ENCODE data around the gene FBXO34.
A peak's percentile ranks its signal among the peaks of the same experiment; 100 is the strongest.

Gene FBXO34, protein sequence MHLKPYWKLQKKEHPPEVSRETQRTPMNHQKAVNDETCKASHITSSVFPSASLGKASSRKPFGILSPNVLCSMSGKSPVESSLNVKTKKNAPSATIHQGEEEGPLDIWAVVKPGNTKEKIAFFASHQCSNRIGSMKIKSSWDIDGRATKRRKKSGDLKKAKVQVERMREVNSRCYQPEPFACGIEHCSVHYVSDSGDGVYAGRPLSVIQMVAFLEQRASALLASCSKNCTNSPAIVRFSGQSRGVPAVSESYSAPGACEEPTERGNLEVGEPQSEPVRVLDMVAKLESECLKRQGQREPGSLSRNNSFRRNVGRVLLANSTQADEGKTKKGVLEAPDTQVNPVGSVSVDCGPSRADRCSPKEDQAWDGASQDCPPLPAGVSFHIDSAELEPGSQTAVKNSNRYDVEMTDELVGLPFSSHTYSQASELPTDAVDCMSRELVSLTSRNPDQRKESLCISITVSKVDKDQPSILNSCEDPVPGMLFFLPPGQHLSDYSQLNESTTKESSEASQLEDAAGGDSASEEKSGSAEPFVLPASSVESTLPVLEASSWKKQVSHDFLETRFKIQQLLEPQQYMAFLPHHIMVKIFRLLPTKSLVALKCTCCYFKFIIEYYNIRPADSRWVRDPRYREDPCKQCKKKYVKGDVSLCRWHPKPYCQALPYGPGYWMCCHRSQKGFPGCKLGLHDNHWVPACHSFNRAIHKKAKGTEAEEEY

DNA sequence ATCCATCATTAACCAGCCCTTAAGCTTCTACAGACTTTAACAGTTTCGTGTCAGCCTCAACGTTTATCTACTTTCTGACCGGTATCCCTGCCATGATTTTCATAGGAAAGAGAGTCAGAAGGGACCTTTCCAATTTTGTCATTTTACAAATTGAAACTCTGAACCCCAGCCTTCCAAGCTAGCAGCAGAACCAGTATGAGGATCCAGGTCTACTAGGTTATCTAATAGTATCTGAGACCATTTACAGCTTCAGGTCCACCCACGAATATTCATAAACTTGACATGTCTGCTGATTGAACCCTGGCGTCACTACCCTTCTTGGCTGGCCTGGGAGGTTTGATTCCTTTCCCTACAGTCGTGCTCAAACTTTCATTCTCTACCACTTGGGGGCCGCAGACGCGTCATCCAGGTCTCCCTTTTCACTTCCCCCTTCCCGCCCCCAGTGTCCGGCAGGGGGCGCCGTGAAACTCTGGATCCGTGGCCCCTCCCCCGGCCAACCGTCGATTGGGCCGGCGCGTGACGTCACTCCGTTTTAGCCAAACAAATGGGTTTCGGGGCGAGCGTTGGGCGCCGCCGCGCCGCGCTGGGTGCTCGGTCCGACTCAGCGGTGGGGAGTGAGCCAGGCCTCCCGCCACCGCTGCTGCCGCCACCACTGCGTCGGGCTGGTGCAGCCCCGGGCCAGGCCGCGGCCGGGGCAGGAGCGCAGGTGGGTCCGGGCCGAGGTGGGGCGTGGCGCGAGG, at the start of gene FBXO34:
Gene FBXO34 (plus strand): TSS at position 590 of the 740 bp plus-strand sequence. CDS start 78,970 bp downstream, outside the sequence.
- DNase-seq (ENCODE audit: low read depth, low spot score), result peak; percentile 98

DNA sequence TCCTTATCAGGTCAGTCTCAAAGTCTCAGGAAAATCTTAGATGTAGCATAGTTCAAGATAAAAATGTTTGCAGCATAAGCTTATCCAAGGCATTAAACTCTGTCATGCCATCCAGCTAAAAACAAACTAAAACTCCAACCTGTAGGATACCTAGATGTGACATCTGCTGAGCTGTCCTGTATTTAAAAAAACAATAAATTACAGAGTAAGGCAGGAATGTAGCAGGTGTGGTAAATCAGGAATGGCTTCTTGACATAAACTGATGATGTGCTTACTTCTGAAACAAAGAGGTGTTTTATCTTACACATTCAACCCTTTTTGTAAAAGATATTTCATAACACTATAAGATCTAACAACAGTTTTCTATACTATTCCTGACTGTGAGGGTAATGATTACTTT, 49.3 kb upstream of the FBXO34 start:
- DNase-seq (ENCODE audit: low read depth, low spot score), result no peak

DNA sequence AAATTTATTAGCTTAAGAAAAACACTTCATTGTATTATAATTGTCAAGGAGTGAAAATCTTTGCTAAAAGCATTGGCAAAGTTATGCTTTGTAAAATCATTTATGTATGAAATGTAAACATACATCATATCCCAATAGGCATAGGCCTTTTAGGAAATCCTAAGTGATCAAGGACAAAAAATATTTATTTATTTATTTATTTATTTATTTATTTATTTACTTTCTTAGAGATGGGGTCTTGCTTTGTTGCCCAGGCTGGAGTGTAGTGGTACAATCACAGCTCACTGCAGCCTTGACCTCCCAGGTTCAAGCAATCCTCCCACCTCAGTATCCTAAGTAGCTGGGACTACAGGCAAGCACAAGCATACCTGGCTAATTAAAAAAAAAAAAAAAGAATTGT, 47.9 kb upstream of the FBXO34 start:
- no peak for DNase-seq (ENCODE audit: low read depth, low spot score)

DNA sequence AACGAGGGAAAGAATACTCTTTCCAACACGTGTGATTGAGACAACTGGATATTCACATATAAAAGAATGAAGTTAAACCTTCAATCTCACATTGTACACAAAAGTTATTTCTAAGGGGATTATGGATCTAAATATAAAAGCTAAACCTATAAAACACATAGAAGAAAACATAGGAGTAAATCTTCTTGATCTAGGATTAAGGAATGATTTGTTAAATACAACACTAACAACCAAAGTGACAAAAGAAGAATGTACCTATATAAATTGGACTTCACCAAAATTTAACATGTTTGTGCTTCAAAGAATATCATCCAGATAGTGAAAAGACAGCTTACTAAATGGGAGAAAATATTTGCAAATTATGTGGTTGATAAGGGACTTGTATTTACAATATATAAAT, 43.0 kb upstream of the FBXO34 start:
- no peak for DNase-seq (ENCODE audit: low read depth, low spot score)

DNA sequence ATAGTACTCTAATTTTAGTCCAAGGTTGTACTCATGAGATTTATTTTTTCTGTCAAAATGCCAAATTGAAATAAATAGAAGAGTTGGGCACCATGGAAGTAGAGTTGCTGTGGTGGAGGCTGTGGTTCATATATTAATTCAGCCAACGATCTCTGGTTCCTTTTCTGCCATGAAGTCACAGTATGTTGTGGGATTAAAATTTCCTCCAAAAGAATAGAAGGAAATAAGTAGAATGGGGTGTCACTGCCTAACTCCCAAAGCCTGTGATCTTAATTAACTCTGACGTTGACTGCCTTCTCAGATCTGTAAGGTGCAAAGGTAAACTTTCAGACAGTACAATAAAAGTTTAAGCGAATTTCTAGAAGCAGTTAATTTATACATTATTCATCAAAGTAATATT, 37.6 kb upstream of the FBXO34 start:
- no peak for DNase-seq (ENCODE audit: low read depth, low spot score)

DNA sequence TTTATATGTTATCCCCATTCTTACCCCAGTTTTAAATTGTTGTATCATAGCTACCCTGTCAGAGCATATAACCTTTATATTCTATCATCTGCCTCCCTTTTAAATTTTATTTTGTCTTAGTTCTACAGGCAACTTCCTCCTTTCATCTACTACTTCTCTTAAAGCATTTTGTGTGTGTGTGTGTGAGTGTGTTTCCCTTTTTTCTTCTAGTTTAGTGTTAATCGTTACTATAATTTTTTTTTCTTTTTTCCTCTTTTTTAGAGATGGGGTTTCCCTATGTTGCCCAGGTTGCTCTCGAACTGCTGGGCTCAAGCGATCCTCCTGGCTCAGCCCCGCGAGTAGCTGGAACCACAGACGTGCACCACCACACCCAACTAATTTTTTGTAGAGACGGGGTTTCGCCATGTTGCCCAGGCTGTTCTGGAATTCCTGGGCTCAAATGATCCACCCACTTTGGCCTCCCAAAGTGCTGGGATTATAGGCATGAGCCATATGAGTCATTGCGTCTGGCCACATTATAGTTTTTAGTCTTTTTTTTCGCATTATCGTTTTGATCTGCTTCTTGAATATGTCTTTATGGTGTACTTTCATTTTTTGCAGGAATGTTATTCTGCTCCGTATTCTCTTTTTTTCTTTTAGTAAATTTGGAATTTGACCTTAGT, 33.1 kb upstream of the FBXO34 start:
- no peak for DNase-seq (ENCODE audit: low read depth, low spot score)

DNA sequence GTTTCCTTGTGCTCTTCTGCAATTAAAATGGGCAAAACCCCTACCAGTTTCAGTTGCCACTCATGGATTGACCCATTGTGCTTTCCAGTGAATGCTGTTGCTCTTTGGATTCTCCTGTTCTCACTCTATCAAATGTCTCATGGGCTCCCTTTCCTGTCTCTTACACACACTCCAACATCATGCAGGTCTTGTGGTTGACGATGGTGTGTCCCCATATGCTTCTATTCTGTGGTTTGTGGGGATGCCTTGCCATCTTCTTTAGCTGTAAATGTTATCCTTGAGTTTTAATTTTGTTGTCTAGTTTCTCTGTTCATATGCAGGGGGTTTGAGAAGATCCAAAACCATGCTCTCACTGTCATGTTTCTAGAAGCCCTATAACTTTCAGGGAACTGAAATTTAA, 31.9 kb upstream of the FBXO34 start:
- no peak for DNase-seq (ENCODE audit: low read depth, low spot score)

DNA sequence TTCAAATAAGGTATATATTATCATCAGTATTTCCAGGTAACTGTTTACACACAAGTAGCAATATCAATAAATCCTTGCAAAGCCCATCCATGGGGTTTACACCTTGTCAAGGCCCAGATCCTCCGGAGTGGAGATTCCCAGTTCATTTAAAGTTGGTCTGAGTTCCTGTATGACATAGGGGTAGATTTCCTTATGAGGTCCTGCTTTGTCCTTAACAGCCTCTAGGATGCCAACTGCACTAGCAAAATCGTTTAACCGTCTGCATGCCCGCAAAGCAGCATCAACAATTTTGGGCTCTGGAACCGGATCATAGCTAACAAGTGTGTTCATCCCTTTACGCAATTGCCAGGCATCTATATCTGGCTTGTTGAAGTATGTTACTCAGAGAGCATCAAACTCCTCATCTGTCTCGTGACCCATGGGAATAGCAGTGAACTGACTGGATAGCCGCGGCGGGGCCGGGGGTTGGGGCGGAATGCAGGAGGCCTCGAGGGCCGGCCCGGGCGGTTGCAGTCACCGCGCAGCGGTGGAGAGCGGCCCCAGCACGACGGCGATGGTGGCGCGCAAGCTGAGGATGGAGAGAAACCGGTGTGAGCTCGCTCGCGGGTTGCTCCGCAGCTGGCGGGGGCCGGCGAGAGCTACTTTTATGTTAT, 30.6 kb upstream of the FBXO34 start:
- DNase-seq (ENCODE audit: low read depth, low spot score), result no peak

DNA sequence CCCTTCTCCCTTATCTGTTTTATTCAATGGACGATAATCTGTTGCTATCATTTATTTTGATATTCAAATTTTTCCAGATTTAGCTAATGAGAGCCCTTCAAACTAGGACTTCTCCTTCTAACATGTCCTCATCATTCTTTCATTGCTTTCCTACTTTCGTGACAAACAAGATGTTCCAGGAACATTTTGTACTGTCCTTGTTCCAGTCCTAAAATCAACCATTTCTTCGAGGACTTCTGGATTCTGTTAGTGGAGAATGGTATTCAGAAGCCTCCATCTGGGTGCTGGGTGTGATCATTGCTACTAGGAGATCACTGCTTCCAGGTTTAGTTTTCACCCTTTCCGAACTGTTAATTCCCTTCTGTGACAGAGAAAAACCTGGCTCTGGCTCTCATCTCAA, 29.5 kb upstream of the FBXO34 start:
- no peak for DNase-seq (ENCODE audit: low read depth, low spot score)

DNA sequence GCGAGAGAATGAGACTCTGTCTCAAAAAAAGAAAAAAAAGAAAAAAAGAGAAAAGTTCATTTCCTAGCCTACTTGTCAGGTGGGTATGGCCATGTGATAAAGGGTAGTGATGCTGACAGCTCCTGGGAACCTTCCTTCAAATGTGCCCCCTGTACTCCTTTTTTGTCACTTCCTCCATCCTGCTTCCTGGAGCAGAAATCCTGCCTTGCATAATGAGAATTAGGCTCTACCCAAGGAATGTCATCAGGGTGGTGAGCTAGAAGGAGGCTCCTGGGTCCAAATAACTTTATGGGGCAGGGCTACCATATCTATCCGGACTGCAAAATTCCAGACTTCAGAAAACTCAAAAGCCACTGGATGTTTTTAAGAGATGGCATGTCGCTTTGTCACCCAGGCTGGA, 27.8 kb upstream of the FBXO34 start:
- no peak for DNase-seq (ENCODE audit: low read depth, low spot score)

DNA sequence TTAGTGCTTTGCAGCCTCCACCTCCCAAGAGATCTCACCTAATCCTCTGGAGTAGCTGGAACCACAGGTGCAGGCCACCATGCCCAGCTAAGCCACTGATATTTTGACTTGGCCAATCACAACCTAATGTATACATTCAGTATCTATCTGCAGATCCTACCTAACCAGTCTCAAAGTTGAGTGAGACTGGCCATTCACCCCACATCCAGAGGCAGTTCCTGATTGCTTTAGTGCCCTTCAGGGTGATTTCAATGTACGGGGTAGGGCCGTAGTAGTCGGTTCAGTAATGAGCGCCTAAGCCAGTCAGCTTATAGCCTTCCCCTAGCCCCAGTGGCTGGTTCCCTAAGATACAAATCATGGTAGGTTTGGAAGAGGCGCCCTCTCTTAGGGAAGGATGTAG, 27.4 kb upstream of the FBXO34 start:
- DNase-seq (ENCODE audit: low read depth, low spot score), result no peak

DNA sequence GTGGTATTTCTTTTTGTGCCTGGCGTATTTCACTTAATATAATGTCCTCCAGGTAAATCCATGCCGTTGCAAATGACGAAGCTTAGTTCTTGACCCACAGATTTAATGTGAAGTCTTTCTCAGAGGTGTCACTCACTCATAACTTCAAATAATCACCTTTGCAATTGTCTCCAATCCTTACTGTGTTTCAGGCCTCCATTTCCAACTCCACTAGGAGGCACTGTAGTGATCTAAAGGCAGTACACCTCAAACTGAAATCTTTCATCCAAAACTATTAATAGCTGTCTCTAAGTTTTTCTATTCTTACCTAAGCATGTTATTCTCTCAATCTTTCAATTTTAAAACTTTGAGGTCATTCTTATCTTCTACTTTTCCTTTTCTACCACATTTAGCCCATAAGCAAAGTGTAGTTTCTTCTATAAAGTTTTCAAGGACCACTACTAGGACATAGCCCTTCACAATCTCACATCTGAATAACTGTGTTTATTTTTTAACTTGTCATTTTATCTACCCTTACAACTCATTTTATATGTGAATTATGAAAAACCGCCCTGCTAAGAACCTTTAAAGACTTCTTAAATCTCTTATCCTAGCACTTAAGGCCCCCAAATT, 25.5 kb upstream of the FBXO34 start:
- DNase-seq (ENCODE audit: low read depth, low spot score), result no peak

DNA sequence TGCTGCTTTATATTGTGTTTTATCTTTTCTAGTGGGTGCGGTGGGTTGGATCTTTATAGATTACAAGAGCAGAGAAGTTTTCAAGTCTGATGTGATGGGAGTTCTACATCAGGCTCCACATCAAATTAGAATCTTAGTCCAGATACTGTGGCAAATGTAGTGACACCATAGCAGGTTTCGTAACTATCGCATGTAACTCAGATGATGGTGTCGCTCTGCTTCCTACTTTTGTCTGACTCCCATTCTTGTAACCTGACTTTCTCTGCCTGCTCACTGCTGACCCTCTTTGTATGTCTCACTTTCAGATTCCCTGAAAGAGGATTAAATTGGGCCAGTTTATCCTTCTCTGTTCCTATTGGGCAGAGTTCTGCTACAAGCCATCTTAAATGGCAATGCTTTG, 22.8 kb upstream of the FBXO34 start:
- DNase-seq (ENCODE audit: low read depth, low spot score), result no peak

DNA sequence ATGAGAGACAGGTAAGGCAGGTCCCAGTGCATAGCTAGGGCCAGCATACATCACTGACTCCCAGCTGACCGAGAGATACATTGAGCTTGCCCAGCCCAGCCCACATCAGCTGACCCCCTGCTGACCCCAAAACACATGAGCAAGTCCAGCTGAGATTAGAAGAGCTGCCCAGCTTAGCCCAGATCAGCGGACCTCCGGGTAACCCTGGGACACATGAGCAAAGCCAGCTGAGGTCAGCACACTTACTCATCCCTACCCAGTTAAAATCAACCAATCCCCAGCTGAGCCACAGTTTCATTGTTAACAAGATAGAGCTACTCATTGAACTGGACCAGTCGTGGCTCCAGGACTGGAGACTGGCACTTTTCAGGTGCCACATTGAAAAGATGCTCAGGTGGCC, 21.8 kb upstream of the FBXO34 start:
- DNase-seq (ENCODE audit: low read depth, low spot score), result no peak

DNA sequence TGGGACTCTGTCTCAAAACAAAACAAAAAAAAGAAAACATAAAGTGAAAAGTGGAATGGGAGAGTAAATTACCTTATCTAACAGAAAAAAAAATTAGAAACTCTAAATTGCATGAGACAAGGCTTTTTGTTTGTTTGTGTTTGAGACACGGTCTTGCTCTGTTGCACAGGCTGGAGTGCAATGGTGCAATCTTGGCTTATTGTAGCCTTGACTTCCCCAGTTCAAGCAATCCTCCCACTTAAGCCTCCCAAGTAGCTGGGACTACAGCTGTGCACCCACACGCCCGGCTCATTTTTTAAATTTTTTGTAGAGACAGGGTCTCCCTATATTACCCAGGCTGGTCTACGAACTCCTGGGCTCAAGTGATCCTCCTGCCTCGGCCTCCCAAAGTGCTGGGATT, 17.9 kb upstream of the FBXO34 start:
- no peak for DNase-seq (ENCODE audit: low read depth, low spot score)

DNA sequence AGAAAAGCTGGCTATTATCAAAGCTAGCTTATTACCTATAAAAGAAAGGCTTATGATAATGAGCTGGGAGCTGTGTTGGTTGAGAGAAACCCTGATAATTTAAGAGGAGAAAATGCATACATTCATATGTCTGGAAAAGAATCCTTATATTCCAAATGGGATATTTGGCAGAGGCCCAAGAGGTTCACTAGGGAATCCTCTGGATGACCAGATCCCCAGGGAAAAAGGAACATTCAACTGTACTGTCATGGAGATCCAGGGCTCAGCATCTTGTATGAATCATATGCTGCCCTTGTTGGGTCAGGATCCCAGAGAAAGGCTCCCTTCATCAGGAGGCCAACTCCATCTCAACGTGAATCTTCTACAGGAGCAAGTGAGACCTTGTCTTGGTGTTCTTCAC, 16.6 kb upstream of the FBXO34 start:
- DNase-seq (ENCODE audit: low read depth, low spot score), result no peak

DNA sequence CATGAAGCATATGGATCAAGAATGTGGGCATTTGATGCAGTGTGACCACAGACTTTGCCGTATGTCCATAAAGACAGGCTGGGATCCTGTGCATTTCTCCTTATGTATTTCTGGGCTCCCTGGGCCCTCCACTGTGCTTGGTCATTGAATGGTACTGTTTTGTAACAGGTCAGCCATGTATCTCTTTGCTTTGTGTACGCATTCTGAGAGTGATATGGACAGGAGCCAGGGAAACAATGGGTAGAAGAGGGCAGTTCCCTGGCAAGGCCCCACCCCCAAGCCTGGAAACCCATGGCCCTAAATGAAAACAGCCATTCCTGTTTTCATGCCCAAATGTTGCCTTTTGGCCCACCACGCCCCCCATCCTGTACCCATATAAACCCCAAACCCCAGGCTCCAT, 15.2 kb upstream of the FBXO34 start:
- DNase-seq (ENCODE audit: low read depth, low spot score), result no peak

DNA sequence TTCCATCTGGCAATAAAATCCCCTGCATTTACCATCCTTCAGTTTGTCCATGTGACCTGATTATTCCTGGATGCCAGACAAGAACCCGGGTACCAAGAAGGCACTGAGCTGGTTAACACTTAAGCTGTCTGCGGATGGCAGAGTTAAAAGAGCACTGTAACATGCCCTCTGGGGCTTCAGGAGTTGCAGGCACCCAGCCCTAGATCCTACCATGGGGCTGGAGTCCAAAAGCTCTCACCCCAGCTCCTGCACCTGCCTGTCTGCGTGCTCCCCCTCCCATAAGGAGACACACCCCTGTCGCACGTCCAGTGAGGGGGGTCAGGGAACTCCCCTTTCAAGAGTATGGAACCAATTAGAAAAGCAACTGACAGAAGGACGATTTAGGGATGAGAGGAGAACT, 14.6 kb upstream of the FBXO34 start:
- no peak for DNase-seq (ENCODE audit: low read depth, low spot score)

DNA sequence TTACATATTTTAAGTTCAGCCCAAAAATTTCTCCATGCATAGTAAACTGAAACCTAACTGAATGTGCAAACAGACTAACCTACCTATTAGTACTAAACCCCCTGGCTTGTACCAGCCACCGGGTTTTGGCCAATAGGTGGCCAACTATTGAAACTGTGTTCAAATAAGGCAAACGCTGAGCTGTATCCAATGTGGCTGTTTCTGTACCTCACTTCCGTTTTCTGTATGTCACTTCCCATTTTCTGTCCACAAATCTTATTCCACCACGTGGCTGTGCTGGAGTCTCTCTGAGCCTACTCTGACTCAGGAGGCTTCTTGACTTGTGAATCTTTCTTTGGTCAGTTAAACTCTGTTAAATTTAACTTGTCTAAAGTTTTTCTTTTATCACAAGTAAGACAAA, 6.0 kb upstream of the FBXO34 start:
- DNase-seq (ENCODE audit: low read depth, low spot score), result no peak

DNA sequence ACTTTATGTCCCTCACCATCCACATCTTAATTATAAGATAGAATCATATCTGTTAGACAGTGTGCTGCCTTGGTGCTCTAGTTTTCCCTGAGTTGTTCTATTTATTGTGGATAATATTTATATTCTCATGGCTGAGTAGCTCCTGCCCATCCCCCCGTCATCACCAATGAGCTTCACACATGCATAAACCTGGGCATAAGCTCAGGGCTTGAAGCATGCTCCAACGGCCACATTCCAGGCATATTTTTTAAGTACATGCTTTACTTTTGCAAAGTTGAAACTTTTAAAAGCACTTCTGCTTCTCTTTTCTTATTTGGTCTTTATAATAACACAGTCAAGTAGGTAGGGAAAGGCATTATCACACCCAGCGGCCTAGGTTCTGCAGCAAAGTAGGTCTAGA, 3.4 kb upstream of the FBXO34 start:
- DNase-seq (ENCODE audit: low read depth, low spot score), result no peak
